Measurements from ENCODE around the gene PCF11. TPM values are rescaled to one million over a fixed set of nuclear protein-coding genes. Genes with fewer than 3 reads are reported as not detected.

PCF11 gene
- polyA plus RNA-seq, 2 of the 4 experiments (the other 2 are of a cell fraction) = 24.7 to 42.3 TPM

- TF ChIP-seq MYC (IDR thresholded peaks at IDR 0.05; ENCODE audit: borderline replicate concordance, low read length) (no peak), CEBPB (IDR thresholded peaks at IDR 0.05) (no peak), HMGXB4 (CRISPR knock-in tag; IDR thresholded peaks at IDR 0.05; ENCODE audit: borderline replicate concordance) (no peak), FOSB (CRISPR knock-in tag; IDR thresholded peaks at IDR 0.05) (no peak)
Observed at GRCh38 chr11:83172551-83172950, 15.6 kb downstream of the PCF11 start (continued).

DNA sequence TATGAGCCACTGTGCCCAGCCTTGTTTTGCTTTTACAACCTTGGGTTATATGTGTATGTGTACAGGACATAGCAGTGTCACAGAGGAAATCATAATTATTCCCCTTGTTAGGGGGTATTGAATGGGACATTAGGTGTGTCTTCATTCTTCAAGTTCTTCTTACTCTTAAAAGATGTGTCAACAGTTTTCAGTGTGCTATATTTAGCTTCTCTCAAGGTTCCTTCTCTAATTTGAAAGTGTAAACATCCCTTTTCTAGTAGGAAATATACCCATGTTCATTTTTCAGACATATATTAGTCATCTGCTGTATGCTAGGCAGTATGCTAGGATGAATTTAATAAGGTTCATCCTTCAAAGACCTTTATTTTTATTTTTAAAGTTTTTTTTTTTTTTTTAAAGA lies 17.1 kb downstream of the PCF11 start:
- TF ChIP-seq, protein P1, sequence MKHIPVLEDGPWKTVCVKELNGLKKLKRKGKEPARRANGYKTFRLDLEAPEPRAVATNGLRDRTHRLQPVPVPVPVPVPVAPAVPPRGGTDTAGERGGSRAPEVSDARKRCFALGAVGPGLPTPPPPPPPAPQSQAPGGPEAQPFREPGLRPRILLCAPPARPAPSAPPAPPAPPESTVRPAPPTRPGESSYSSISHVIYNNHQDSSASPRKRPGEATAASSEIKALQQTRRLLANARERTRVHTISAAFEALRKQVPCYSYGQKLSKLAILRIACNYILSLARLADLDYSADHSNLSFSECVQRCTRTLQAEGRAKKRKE (CRISPR knock-in tag; IDR thresholded peaks at IDR 0.05; ENCODE audit: low read depth) = no peak
- TF ChIP-seq ZNF302 (CRISPR knock-in tag; IDR thresholded peaks at IDR 0.05) = no peak
- no peak for TF ChIP-seq FOSL2 (IDR thresholded peaks at IDR 0.05)
- TF ChIP-seq FOSL2 (CRISPR knock-in tag; IDR thresholded peaks at IDR 0.05) = no peak
- no peak for TF ChIP-seq RARB (CRISPR knock-in tag; IDR thresholded peaks at IDR 0.05)
- TF ChIP-seq NFE2L2 (conservative IDR thresholded peaks at IDR 0.05; ENCODE audit: low read length) = no peak
- TF ChIP-seq JUN (IDR thresholded peaks at IDR 0.05) = no peak
- TF ChIP-seq NPAS2 (CRISPR knock-in tag; IDR thresholded peaks at IDR 0.05; ENCODE audit: borderline replicate concordance) = no peak
- TF ChIP-seq HMGXB4 (CRISPR knock-in tag; IDR thresholded peaks at IDR 0.05; ENCODE audit: borderline replicate concordance) = no peak
- TF ChIP-seq CBX2 (IDR thresholded peaks at IDR 0.05; ENCODE audit: borderline replicate concordance, low read depth) = no peak
- Histone ChIP-seq H3K27ac (no peak overlapping the region), H3K4me1 (peaks cover 32% of the 10 kb centered on the region), H3K9me3 (no peaks in the 10 kb centered on the region), H3K4me2 (no peak overlapping the region), H3K4me3 (no peak overlapping the region)
- no peak for ATAC-seq
- no peak for FAIRE-seq
- POLR2A ChIA-PET = interaction anchor here (0.7 kb wide), 1 partner anchor 13 kb away, joined by 7 read pairs; no protein-coding TSS in a partner anchor
- DNase-seq (ENCODE audit: low read depth in 1 of 2, low spot score in 1 of 2) = no peak
- CTCF ChIA-PET = interaction anchor here (0.6 to 0.9 kb wide), 2 partner anchors 18 to 490 kb away, joined by 3 read pairs; no protein-coding TSS in a partner anchor

DNA sequence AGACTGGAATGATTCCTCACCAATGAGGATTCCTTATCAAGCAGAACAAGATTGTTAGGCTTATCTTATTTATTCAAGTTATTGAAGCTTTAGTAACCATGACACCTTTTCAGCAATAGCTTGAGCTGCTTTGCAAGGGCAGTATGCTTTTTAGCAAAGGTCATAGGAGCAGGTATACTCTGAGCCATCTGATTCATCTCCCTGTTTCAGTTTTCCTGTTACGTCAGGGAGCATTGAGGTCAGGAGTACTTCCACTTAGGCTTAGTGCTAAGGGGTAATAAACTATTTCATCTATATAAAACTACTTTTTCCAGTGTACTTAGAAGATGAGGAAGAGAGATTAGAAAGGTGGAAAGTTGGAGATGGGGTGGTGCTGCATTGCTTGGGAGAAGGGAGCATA lies 18.9 kb downstream of the PCF11 start:
- ATAC-seq (no peak), DNase-seq (ENCODE audit: low read depth in 1 of 2, low spot score in 1 of 2) (no peak), FAIRE-seq (no peak)
- Histone ChIP-seq H3K4me1 (peaks cover 16% of the 10 kb centered on the region), H3K27ac (no peak overlapping the region), H3K4me3 (no peak overlapping the region), H3K4me2 (no peak overlapping the region), H3K9me3 (no peaks in the 10 kb centered on the region)
- 86% methylated on average over 1 of the region's 1 CpG for WGBS (ENCODE audit: missing lambda C conversion rate)
- POLR2A ChIA-PET = no interaction called here
- CTCF ChIA-PET = interaction anchor here (0.6 to 1.6 kb wide), 2 partner anchors 9 to 93 kb away, joined by 3 read pairs; no protein-coding TSS in a partner anchor
- TF ChIP-seq CHD4 (IDR thresholded peaks at IDR 0.05; ENCODE audit: borderline replicate concordance) (no peak), KDM5A (IDR thresholded peaks at IDR 0.05) (no peak), REST (IDR thresholded peaks at IDR 0.05) (no peak), CEBPB (IDR thresholded peaks at IDR 0.05) (no peak), ZNF302 (CRISPR knock-in tag; IDR thresholded peaks at IDR 0.05) (no peak), E2F6 (IDR thresholded peaks at IDR 0.05; ENCODE audit: borderline replicate concordance, low read depth) (no peak), HMGXB4 (CRISPR knock-in tag; IDR thresholded peaks at IDR 0.05; ENCODE audit: borderline replicate concordance) (no peak), CHD2 (IDR thresholded peaks at IDR 0.05; ENCODE audit: low read length, partially characterized antibody) (no peak), RAD21 (conservative IDR thresholded peaks at IDR 0.05 in 1 of 2, IDR thresholded peaks at IDR 0.05 in 1 of 2) (no peak), HOXB13 (CRISPR knock-in tag; IDR thresholded peaks at IDR 0.05; ENCODE audit: low read depth) (no peak), ZC3H11A (IDR thresholded peaks at IDR 0.05) (no peak), CBX2 (IDR thresholded peaks at IDR 0.05; ENCODE audit: borderline replicate concordance, low read depth) (no peak), ZSCAN20 (CRISPR knock-in tag; IDR thresholded peaks at IDR 0.05) (no peak)
- TF ChIP-seq, protein P1 (CRISPR knock-in tag; IDR thresholded peaks at IDR 0.05; ENCODE audit: low read depth) = no peak
